Panc1 (cell line): ENCODE data around the gene EME2. TPM values are rescaled to one million over a fixed set of nuclear protein-coding genes. Genes with fewer than 3 reads are reported as not detected.

Experiments
- ATAC-seq: fragments of 200-7000 bp; cut with Tn5 transposase; 2 replicates; pipeline ENCODE4 v1.9.1; 2020; ENCODE audit warnings: mild to moderate bottlenecking, moderate library complexity
- BruUV-seq: library from RNA; stranded (reverse); fragments of 400-500 nt; replicated peaks from 2 replicates; lab custom pipeline; 2021; lab: Mats Ljungman, UMichigan
- CTCF ChIA-PET: fragments of 300-600 bp; sonication (Branson Sonifier 250); formaldehyde crosslinking; loops from one replicate; lab custom pipeline; 2022; ENCODE audit warnings: antibody characterized with exemption; lab: Charles Lee
- POLR2A ChIA-PET: fragments of 300-600 bp; sonication (Branson Sonifier 250); formaldehyde crosslinking; loops from one replicate; lab custom pipeline; 2022; ENCODE audit warnings: antibody characterized with exemption; lab: Charles Lee
- DNase-seq: peaks from one replicate; pipeline ENCODE4 v3.0.0-alpha.2; 2010; ENCODE audit warnings: low read depth, low spot score
- H3K27ac ChIP-seq: 2 replicates; pipeline ENCODE4 v1.5.1; 2011; ENCODE audit warnings: mild to moderate bottlenecking, low read length, inconsistent platforms
- H3K27me3 ChIP-seq: fragments of 200-500 bp; sonication (Bioruptor generic); 2 replicates; pipeline ENCODE4 v1.6.0; 2014; ENCODE audit warnings: low read length, inconsistent platforms; ENCODE audit not compliant: control insufficient read depth, insufficient read depth
- H3K36me3 ChIP-seq: fragments of 200-500 bp; sonication (Bioruptor generic); 2 replicates; pipeline ENCODE4 v1.5.1; 2014; ENCODE audit warnings: inconsistent platforms, mild to moderate bottlenecking, low read length, moderate library complexity; ENCODE audit not compliant: control insufficient read depth, insufficient read depth
- H3K4me1 ChIP-seq: 2 replicates; pipeline ENCODE4 v1.5.1; 2011; ENCODE audit warnings: inconsistent platforms, mild to moderate bottlenecking, low read length, moderate library complexity; ENCODE audit not compliant: control insufficient read depth, insufficient read depth
- H3K4me3 ChIP-seq, 2 experiments: 2 replicates each; pipeline ENCODE4 v1.5.1; 2011 to 2012; ENCODE audit warnings: low read depth in 2 of 2, low read length in 2 of 2, mild to moderate bottlenecking in 2 of 2, inconsistent platforms in 1 of 2, moderate library complexity in 1 of 2
- H3K9me3 ChIP-seq: fragments of 200-500 bp; sonication (Bioruptor generic); 2 replicates; pipeline ENCODE4 v1.5.1; 2014; ENCODE audit warnings: low read depth, mild to moderate bottlenecking, inconsistent platforms, low read length, moderate library complexity; ENCODE audit not compliant: control insufficient read depth, insufficient read depth
- CTCF ChIP-seq: fragments of 450-650 bp; IDR thresholded peaks from 2 replicates; pipeline ENCODE4 v1.5.1; 2017; ENCODE audit warnings: mild to moderate bottlenecking
- POLR2AphosphoS5 ChIP-seq: IDR thresholded peaks from 2 replicates; pipeline ENCODE4 v1.6.1; 2012; ENCODE audit warnings: mild to moderate bottlenecking, low read depth, low read length, moderate library complexity
- REST ChIP-seq, 2 experiments: IDR thresholded peaks; 2 replicates each; pipeline ENCODE4 v1.6.1; 2011 to 2012; ENCODE audit warnings: low read depth in 2 of 2, control low read depth in 1 of 2, low read length in 1 of 2, mild to moderate bottlenecking in 1 of 2, moderate library complexity in 1 of 2; ENCODE audit not compliant: insufficient read depth in 1 of 2
- SIN3A ChIP-seq: IDR thresholded peaks from 2 replicates; pipeline ENCODE4 v1.6.1; 2012; ENCODE audit warnings: low read depth, mild to moderate bottlenecking, low read length, moderate library complexity, borderline replicate concordance; ENCODE audit not compliant: insufficient read depth
- TCF7L2 ChIP-seq: IDR thresholded peaks from 2 replicates; pipeline ENCODE4 v1.6.1; 2011; ENCODE audit warnings: mild to moderate bottlenecking, low read depth, low read length, inconsistent platforms
- in situ Hi-C: cut with HindIII; loops from 2 replicates; pipeline ENCODE4 v1.10.0; 2016; ENCODE audit warnings: low sequenced_read_pairs, low pct_unique_long_range_greater_than_20kb
- intact Hi-C: fragments of 100-400 bp; cut with micrococcal nuclease; formaldehyde crosslinking; loops from one replicate; pipeline ENCODE4 v1.10.0; 2022; ENCODE audit not compliant: unreplicated experiment
- total RNA-seq: library from RNA; stranded (reverse); gene quantifications from one replicate; pipeline ENCODE4 v1.2.1, GENCODE V29; 2021; ENCODE audit not compliant: unreplicated experiment

The EME2 gene
- total RNA-seq, 1 experiment from 2014 or later, result 53.4 TPM

- BruUV-seq, result no TSS peak
- no peak overlapping the region for H3K27ac ChIP-seq
- no peak for TF ChIP-seq REST (IDR thresholded peaks at IDR 0.05; ENCODE audit: insufficient read depth in 1 of 2, low read depth in 2 of 2, low read length in 1 of 2)
- no peak for TF ChIP-seq POLR2AphosphoS5
- no peak for TF ChIP-seq SIN3A
- TF ChIP-seq TCF7L2, result no peak
- TF ChIP-seq CTCF, result no peak
- in situ Hi-C loops, result no loop called here
- no peaks in the 10 kb centered on the region for H3K27me3 ChIP-seq
- no peaks in the 10 kb centered on the region for H3K9me3 ChIP-seq
- ChIA-PET CTCF (no interaction called here), POLR2A (no interaction called here)
- H3K4me3 ChIP-seq, result no peak overlapping the region
- DNase-seq, result no peak
- intact Hi-C loops, result no loop called here
- no peak for ATAC-seq
- H3K4me1 ChIP-seq, result peaks cover 5% of the 10 kb centered on the region; the same call in 1 of the 2 replicates
- no peaks in the 10 kb centered on the region for H3K36me3 ChIP-seq
These were observed 44.0 kb downstream of the EME2 start for GRCh38 chr16:1816396-1817275.

GRCh38 chr16:1817276-1817589 is 44.6 kb downstream of the EME2 start:
- no peak overlapping the region for H3K27ac ChIP-seq
- in situ Hi-C loops (no loop called here), intact Hi-C loops (no loop called here)
- peaks cover 5% of the 10 kb centered on the region; the same call in 1 of the 2 replicates for H3K4me1 ChIP-seq
- no peak for DNase-seq
- CTCF ChIA-PET, result no interaction called here
- H3K4me3 ChIP-seq, result no peak overlapping the region
- no peaks in the 10 kb centered on the region for H3K9me3 ChIP-seq
- POLR2A ChIA-PET, result no interaction called here
- H3K36me3 ChIP-seq, result no peaks in the 10 kb centered on the region
- H3K27me3 ChIP-seq, result no peaks in the 10 kb centered on the region
- no peak for ATAC-seq
- no TSS peak for BruUV-seq
- TF ChIP-seq TCF7L2 (no peak), REST (IDR thresholded peaks at IDR 0.05; ENCODE audit: insufficient read depth in 1 of 2, low read depth in 2 of 2, low read length in 1 of 2) (no peak), POLR2AphosphoS5 (no peak), SIN3A (no peak), CTCF (no peak)
